Trophoblast cell (in vitro differentiated cells and primary cell): Measurements from ENCODE around the gene DISP2.

Experiments used
- DNase-seq, 2 donors: peaks; one replicate each; pipeline ENCODE4 v3.0.0-alpha.2; 2016
- H2AFZ ChIP-seq: 2 replicates; pipeline ENCODE4 v1.6.1; 2013; ENCODE audit warnings: low read length, moderate library complexity, mild to moderate bottlenecking; ENCODE audit not compliant: insufficient read depth, poor library complexity
- H2AK5ac ChIP-seq: 2 replicates; pipeline ENCODE4 v1.6.1; 2013; ENCODE audit warnings: mild to moderate bottlenecking, low read length
- H2BK120ac ChIP-seq: 2 replicates; pipeline ENCODE4 v1.6.1; 2013; ENCODE audit warnings: low read length, mild to moderate bottlenecking, moderate library complexity; ENCODE audit not compliant: insufficient read depth, poor library complexity
- H2BK12ac ChIP-seq: 2 replicates; pipeline ENCODE4 v1.6.1; 2013; ENCODE audit warnings: mild to moderate bottlenecking, low read length, moderate library complexity
- H2BK5ac ChIP-seq: 2 replicates; pipeline ENCODE4 v1.6.1; 2013; ENCODE audit warnings: low read length, low read depth, moderate library complexity, mild to moderate bottlenecking; ENCODE audit not compliant: poor library complexity
- H3K14ac ChIP-seq: 2 replicates; pipeline ENCODE4 v1.6.1; 2013; ENCODE audit warnings: mild to moderate bottlenecking, low read length
- H3K18ac ChIP-seq: 2 replicates; pipeline ENCODE4 v1.6.1; 2013; ENCODE audit warnings: mild to moderate bottlenecking, low read length
- H3K23ac ChIP-seq: 2 replicates; pipeline ENCODE4 v1.6.1; 2013; ENCODE audit warnings: low read length
- H3K27ac ChIP-seq: 2 replicates; pipeline ENCODE4 v1.5.1; 2013; ENCODE audit warnings: low read depth, mild to moderate bottlenecking, inconsistent platforms, low read length, moderate library complexity
- H3K27me3 ChIP-seq: 2 replicates; pipeline ENCODE4 v1.6.1; 2013; ENCODE audit warnings: inconsistent platforms, mild to moderate bottlenecking, low read length, moderate library complexity; ENCODE audit not compliant: insufficient read depth
- H3K36me3 ChIP-seq, 2 experiments: 1 replicate in 1 of 2; 2 replicates in 1 of 2; pipeline ENCODE4 v1.6.1; 2013; ENCODE audit warnings: low read length in 2 of 2, mild to moderate bottlenecking in 2 of 2, moderate library complexity in 1 of 2; ENCODE audit not compliant: insufficient read depth in 2 of 2, control insufficient read depth in 1 of 2
- H3K4ac ChIP-seq: 2 replicates; pipeline ENCODE4 v1.6.1; 2013; ENCODE audit warnings: low read depth, mild to moderate bottlenecking, low read length, moderate library complexity
- H3K4me1 ChIP-seq, 2 experiments: 1 replicate in 1 of 2; 2 replicates in 1 of 2; pipeline ENCODE4 v1.6.1; 2013; ENCODE audit warnings: low read length in 2 of 2, mild to moderate bottlenecking in 2 of 2, moderate library complexity in 1 of 2; ENCODE audit not compliant: insufficient read depth in 2 of 2, control insufficient read depth in 1 of 2
- H3K4me2 ChIP-seq: 2 replicates; pipeline ENCODE4 v1.6.1; 2013; ENCODE audit warnings: inconsistent platforms, mild to moderate bottlenecking, low read length, moderate library complexity
- H3K4me3 ChIP-seq: 2 replicates; pipeline ENCODE4 v1.5.1; 2013; ENCODE audit warnings: mild to moderate bottlenecking, low read depth, low read length, inconsistent platforms
- H3K79me1 ChIP-seq: one replicate; pipeline ENCODE4 v1.6.1; 2013; ENCODE audit warnings: low read length
- H3K79me2 ChIP-seq: 2 replicates; pipeline ENCODE4 v1.6.1; 2013; ENCODE audit warnings: low read length, mild to moderate bottlenecking; ENCODE audit not compliant: control insufficient read depth, insufficient read depth, poor library complexity
- H3K9ac ChIP-seq: 2 replicates; pipeline ENCODE4 v1.6.1; 2013; ENCODE audit warnings: mild to moderate bottlenecking, low read length
- H3K9me3 ChIP-seq: 2 replicates; pipeline ENCODE4 v1.6.1; 2013; ENCODE audit warnings: low read depth, mild to moderate bottlenecking, control low read depth, inconsistent platforms, low read length; ENCODE audit not compliant: insufficient read depth
- H4K12ac ChIP-seq: 2 replicates; pipeline ENCODE4 v1.6.1; 2013; ENCODE audit warnings: low read depth, mild to moderate bottlenecking, low read length, moderate library complexity
- H4K8ac ChIP-seq: 2 replicates; pipeline ENCODE4 v1.6.1; 2013; ENCODE audit warnings: low read depth, mild to moderate bottlenecking, low read length, moderate library complexity
- H4K91ac ChIP-seq: one replicate; pipeline ENCODE4 v1.6.1; 2013; ENCODE audit warnings: low read depth, mild to moderate bottlenecking, low read length, moderate library complexity
- WGBS: extraction: QIAGEN DNeasy Blood & Tissue Kit; methylation state at CpG from one replicate; pipeline ENCODE4 v1.1.7; 2013; ENCODE audit warnings: missing lambda C conversion rate; ENCODE audit not compliant: insufficient read length, insufficient coverage; ENCODE audit errors: extremely low coverage; 5-methylcytosine and 5-hydroxymethylcytosine counted together

DISP2 gene

GRCh38 chr15:40348474-40348870, 9.5 kb upstream of the DISP2 start:
- Histone ChIP-seq H3K4me2 (no peak overlapping the region), H3K4me3 (no peak overlapping the region), H3K9me3 (peaks cover 2% of the 10 kb centered on the region), H3K36me3 (no peaks in the 10 kb centered on the region), H3K79me2 (no peaks in the 10 kb centered on the region), H3K14ac (no peak overlapping the region), H4K12ac (no peak overlapping the region), H2AK5ac (no peak overlapping the region), H3K23ac (no peak overlapping the region), H3K27ac (no peak overlapping the region), H2AFZ (no peak overlapping the region), H3K18ac (no peak overlapping the region), H3K4ac (no peak overlapping the region), H4K8ac (no peak overlapping the region), H2BK12ac (no peak overlapping the region), H3K27me3 (no peaks in the 10 kb centered on the region), H3K79me1 (no peaks in the 10 kb centered on the region), H3K9ac (peak overlapping the region; percentile 24), H3K4me1 (no peaks in the 10 kb centered on the region), H2BK5ac (no peak overlapping the region), H2BK120ac (no peak overlapping the region), H4K91ac (no peak overlapping the region)
- no peak for DNase-seq
- no CpG with 5 or more reads among the region's 5 CpGs for WGBS

- Histone ChIP-seq H3K4me3 (no peak overlapping the region), H2BK5ac (no peak overlapping the region), H4K8ac (no peak overlapping the region), H3K23ac (no peak overlapping the region), H4K91ac (no peak overlapping the region), H3K27ac (no peak overlapping the region), H3K79me2 (no peaks in the 10 kb centered on the region), H3K27me3 (no peaks in the 10 kb centered on the region), H3K4ac (no peak overlapping the region), H3K4me1 (no peaks in the 10 kb centered on the region), H2AFZ (no peak overlapping the region), H3K14ac (no peak overlapping the region), H2BK12ac (no peak overlapping the region), H3K4me2 (no peak overlapping the region), H4K12ac (no peak overlapping the region), H3K9me3 (peaks cover 2% of the 10 kb centered on the region), H2AK5ac (no peak overlapping the region), H3K9ac (no peak overlapping the region), H2BK120ac (no peak overlapping the region), H3K18ac (no peak overlapping the region), H3K36me3 (no peaks in the 10 kb centered on the region), H3K79me1 (no peaks in the 10 kb centered on the region)
- WGBS, result no CpG with 5 or more reads among the region's 5 CpGs
- DNase-seq, result no peak
These were observed 8.9 kb upstream of the DISP2 start for GRCh38 chr15:40349163-40349562.

GRCh38 chr15:40352281-40352901, 5.6 kb upstream of the DISP2 start:
- no peaks in the 10 kb centered on the region for H3K79me1 ChIP-seq
- no peak overlapping the region for H2BK5ac ChIP-seq
- H2BK12ac ChIP-seq, result no peak overlapping the region
- H3K14ac ChIP-seq, result no peak overlapping the region
- DNase-seq, result no peak
- H3K4me3 ChIP-seq, result no peak overlapping the region
- no peak overlapping the region for H4K12ac ChIP-seq
- H3K27me3 ChIP-seq, result no peaks in the 10 kb centered on the region
- H2BK120ac ChIP-seq, result no peak overlapping the region
- no peak overlapping the region for H4K91ac ChIP-seq
- no peaks in the 10 kb centered on the region for H3K79me2 ChIP-seq
- H2AFZ ChIP-seq, result no peak overlapping the region
- no peak overlapping the region for H2AK5ac ChIP-seq
- no peaks in the 10 kb centered on the region for H3K4me1 ChIP-seq
- H3K23ac ChIP-seq, result no peak overlapping the region
- no peak overlapping the region for H3K18ac ChIP-seq
- H3K4ac ChIP-seq, result no peak overlapping the region
- no peak overlapping the region for H3K27ac ChIP-seq
- no peak overlapping the region for H3K9ac ChIP-seq
- no peak overlapping the region for H3K4me2 ChIP-seq
- H4K8ac ChIP-seq, result no peak overlapping the region
- H3K36me3 ChIP-seq, result no peaks in the 10 kb centered on the region
- WGBS, result no CpG with 5 or more reads among the region's 7 CpGs
- peaks cover under 1% of the 10 kb centered on the region for H3K9me3 ChIP-seq

GRCh38 chr15:40353697-40354096, 4.3 kb upstream of the DISP2 start:
- no peaks in the 10 kb centered on the region for H3K79me2 ChIP-seq

More at GRCh38 chr15:40353697-40354096, 4.3 kb upstream of the DISP2 start:
- Histone ChIP-seq H3K27ac (no peak overlapping the region), H3K9ac (no peak overlapping the region), H3K9me3 (no peaks in the 10 kb centered on the region), H2BK5ac (no peak overlapping the region), H3K36me3 (no peaks in the 10 kb centered on the region), H4K12ac (no peak overlapping the region), H4K91ac (no peak overlapping the region), H3K14ac (no peak overlapping the region), H3K27me3 (no peaks in the 10 kb centered on the region), H3K4me1 (peaks cover 2 to 6% of the 10 kb centered on the region in 2 experiments), H3K18ac (no peak overlapping the region), H2BK12ac (no peak overlapping the region), H2AK5ac (no peak overlapping the region), H3K23ac (no peak overlapping the region), H3K4me2 (no peak overlapping the region), H3K4ac (no peak overlapping the region), H3K79me1 (no peaks in the 10 kb centered on the region), H3K4me3 (no peak overlapping the region), H2AFZ (no peak overlapping the region), H2BK120ac (no peak overlapping the region), H4K8ac (no peak overlapping the region)
- WGBS, result no CpG with 5 or more reads among the region's 5 CpGs
- DNase-seq, result no peak
